Stomach (tissue), 9 donors: ENCODE data around the gene WDR27. TPM values are rescaled to one million over a fixed set of nuclear protein-coding genes. Genes with fewer than 3 reads are reported as not detected.

ENCODE experiments used
- DNase-seq, 2 donors: peaks; one replicate each; pipeline versions ENCODE4 v3.0.0 to v3.0.0-alpha.2; 2013 to 2019
- H3K27ac ChIP-seq, 5 donors: fragments of 200-600 bp in 4 of 5; sonication (generic) in 4 of 5; one replicate each; pipeline ENCODE4 v1.5.1; 2013 to 2019; ENCODE audit warnings: mild to moderate bottlenecking in 1 of 5, moderate library complexity in 1 of 5
- H3K27me3 ChIP-seq, 3 donors: fragments of 200-600 bp; sonication (generic); one replicate each; pipeline ENCODE4 v1.5.1; 2017 to 2019; ENCODE audit warnings: mixed run types in 1 of 3
- H3K36me3 ChIP-seq, 4 donors: fragments of 200-600 bp; sonication (generic); 1 replicate in 3 of 4; 2 replicates in 1 of 4; pipeline ENCODE4 v1.5.1; 2016 to 2019
- H3K4me1 ChIP-seq, 4 donors: fragments of 200-600 bp; sonication (generic); one replicate each; pipeline ENCODE4 v1.5.1; 2016 to 2019
- H3K4me3 ChIP-seq, 4 donors: fragments of 200-600 bp; sonication (generic) in 3 of 4; one replicate each; pipeline ENCODE4 v1.5.1; 2016 to 2019; ENCODE audit warnings: mild to moderate bottlenecking in 1 of 4
- H3K9me3 ChIP-seq, 4 donors: fragments of 200-600 bp; sonication (generic); one replicate each; pipeline ENCODE4 v1.5.1; 2016 to 2019
- EP300 ChIP-seq: sonication (generic); formaldehyde crosslinking; IDR thresholded peaks from one replicate; pipeline ENCODE4 v1.6.1; 2017; ENCODE audit warnings: antibody characterized with exemption
- POLR2A ChIP-seq, 4 donors: fragments of 450-650 bp; IDR thresholded peaks; one replicate each; pipeline ENCODE4 v1.6.1; 2016; ENCODE audit warnings: antibody characterized with exemption in 4 of 4, control low read depth in 2 of 4, mild to moderate bottlenecking in 1 of 4, moderate library complexity in 1 of 4
- POLR2AphosphoS5 ChIP-seq, 3 donors: sonication (generic); formaldehyde crosslinking; IDR thresholded peaks; one replicate each; pipeline ENCODE4 v1.6.1; 2016; ENCODE audit warnings: antibody characterized with exemption in 3 of 3
- WGBS, 5 donors: extraction: QIAGEN DNeasy Blood & Tissue Kit in 3 of 5; methylation state at CpG; one replicate each; pipeline versions ENCODE4 v1.1.5 to v1.1.7; 2013 to 2018; 5-methylcytosine and 5-hydroxymethylcytosine counted together
- intact Hi-C: fragments of 100-400 bp; cut with DNase I; formaldehyde crosslinking; loops from one replicate; pipeline ENCODE4 v1.15.1; 2023; ENCODE audit warnings: low total_unique reads
- polyA plus RNA-seq, 3 donors: library from polyadenylated mRNA; stranded (reverse); fragments of 200-250 nt; gene quantifications; one replicate each; pipeline ENCODE4 v1.2.3, GENCODE V29; 2013
- total RNA-seq, 5 donors: library from RNA; depleted of rRNA; stranded (reverse); fragments of >200 nt; gene quantifications; one replicate each; pipeline versions ENCODE4 v1.1.0 to v1.2.3, GENCODE V29; 2014 to 2016
- TF ChIP-seq, protein P1 (sequence below), 7 experiments: fragments of 450-650 bp in 4 of 7; fragments of 200-600 bp in 3 of 7; sonication (generic) in 3 of 7; IDR thresholded peaks; one replicate each; pipeline ENCODE4 v1.5.1; 2016 to 2019; ENCODE audit warnings: antibody characterized with exemption in 7 of 7, control low read depth in 2 of 7, mild to moderate bottlenecking in 1 of 7
- donor health status: healthy with polysubstance abuse.
- donor health status: Bipolar disorder and iron deficiency.
- donor health status: healthy.

Gene WDR27
- total and polyA plus RNA-seq, 8 donors, result 4.9 to 271 (median 39.9) TPM

DNA sequence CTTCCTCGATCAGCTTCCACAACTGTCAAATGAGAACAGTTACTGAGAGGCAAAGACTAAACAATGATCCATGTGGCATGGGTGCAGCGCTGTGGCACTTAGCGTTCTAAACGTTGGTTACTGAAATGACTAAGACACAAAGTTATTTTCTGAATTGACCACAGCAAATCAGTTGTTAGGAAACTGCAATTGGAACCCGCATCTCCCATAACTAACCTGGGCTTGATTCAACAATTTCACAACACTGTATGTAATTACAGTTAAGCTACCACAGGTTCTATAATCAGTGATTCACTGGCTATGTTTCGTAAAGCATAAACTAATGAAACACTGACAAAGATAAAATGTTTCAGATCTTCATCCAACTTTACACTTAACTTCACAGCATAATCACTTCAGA is 12.5 kb downstream of the WDR27 start:
- Histone ChIP-seq H3K27me3 (no peaks in the 10 kb centered on the region), H3K4me1 (no peaks in the 10 kb centered on the region), H3K9me3 (peaks cover 0 to 31% (median 21%) of the 10 kb centered on the region in 4 donors), H3K27ac (no peak overlapping the region), H3K4me3 (no peak overlapping the region), H3K36me3 (peaks cover 7 to 60% (median 31%) of the 10 kb centered on the region in 4 donors)
- intact Hi-C loops, result no loop called here
- TF ChIP-seq, protein P1, sequence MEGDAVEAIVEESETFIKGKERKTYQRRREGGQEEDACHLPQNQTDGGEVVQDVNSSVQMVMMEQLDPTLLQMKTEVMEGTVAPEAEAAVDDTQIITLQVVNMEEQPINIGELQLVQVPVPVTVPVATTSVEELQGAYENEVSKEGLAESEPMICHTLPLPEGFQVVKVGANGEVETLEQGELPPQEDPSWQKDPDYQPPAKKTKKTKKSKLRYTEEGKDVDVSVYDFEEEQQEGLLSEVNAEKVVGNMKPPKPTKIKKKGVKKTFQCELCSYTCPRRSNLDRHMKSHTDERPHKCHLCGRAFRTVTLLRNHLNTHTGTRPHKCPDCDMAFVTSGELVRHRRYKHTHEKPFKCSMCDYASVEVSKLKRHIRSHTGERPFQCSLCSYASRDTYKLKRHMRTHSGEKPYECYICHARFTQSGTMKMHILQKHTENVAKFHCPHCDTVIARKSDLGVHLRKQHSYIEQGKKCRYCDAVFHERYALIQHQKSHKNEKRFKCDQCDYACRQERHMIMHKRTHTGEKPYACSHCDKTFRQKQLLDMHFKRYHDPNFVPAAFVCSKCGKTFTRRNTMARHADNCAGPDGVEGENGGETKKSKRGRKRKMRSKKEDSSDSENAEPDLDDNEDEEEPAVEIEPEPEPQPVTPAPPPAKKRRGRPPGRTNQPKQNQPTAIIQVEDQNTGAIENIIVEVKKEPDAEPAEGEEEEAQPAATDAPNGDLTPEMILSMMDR (IDR thresholded peaks at IDR 0.05), result no peak
- TF ChIP-seq EP300 (no peak), POLR2AphosphoS5 (IDR thresholded peaks at IDR 0.05) (no peak), POLR2A (IDR thresholded peaks at IDR 0.05) (no peak)
- WGBS, 5 donors, result 87 to 98% (median 88%) methylated on average over 6 of the region's 6 CpGs
- no peak for DNase-seq

DNA sequence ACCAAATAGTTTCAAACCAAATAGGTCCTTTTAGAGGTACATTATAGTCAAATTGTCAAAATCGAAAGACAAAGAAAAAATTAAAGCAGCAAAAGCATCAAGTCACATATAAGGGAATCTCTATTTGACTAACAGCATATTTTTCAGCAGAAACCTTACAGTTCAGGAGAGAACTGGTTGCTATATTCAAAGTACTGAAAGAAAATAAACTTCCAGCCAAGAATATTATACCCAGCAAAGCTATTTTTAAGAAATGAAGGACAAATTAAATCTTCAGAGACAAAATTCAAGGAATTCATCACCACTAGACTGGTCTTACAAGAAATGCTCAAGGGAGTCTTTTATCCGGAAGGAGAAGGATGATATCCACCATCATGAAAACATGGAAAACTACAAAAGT is 16.0 kb downstream of the WDR27 start:
- DNase-seq, result no peak
- Histone ChIP-seq H3K9me3 (peaks cover 0 to 27% (median 14%) of the 10 kb centered on the region in 4 donors), H3K36me3 (peaks cover 10 to 73% (median 46%) of the 10 kb centered on the region in 4 donors), H3K27me3 (no peaks in the 10 kb centered on the region), H3K4me1 (no peaks in the 10 kb centered on the region), H3K27ac (no peak overlapping the region), H3K4me3 (no peak overlapping the region)
- TF ChIP-seq, protein P1 (IDR thresholded peaks at IDR 0.05), result no peak
- TF ChIP-seq POLR2A (IDR thresholded peaks at IDR 0.05) (no peak), EP300 (no peak), POLR2AphosphoS5 (IDR thresholded peaks at IDR 0.05) (no peak)
- WGBS, 5 donors, result 91 to 99% (median 97%) methylated on average over 2 of the region's 2 CpGs
- intact Hi-C loops, result no loop called here

DNA sequence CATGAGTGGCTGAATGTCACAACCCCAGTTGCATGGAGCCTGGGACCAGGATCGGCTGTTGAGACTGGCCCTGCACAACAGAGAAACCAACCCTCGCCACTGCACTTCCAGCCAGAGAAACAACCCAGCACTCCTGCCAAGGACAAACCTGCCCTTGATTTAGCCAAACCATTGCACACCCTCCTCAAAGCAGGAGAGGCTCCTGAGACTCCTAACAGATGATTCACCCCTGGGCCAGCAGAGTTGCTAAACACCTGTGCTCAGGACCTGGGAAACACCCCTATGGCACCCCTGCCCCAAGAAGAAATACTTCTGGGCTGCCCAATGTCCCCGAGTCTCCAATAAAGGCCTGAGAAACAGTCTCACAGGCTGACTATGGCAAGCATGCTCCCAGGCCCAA is 17.8 kb downstream of the WDR27 start:
- intact Hi-C loops, result no loop called here
- DNase-seq, result no peak
- H3K9me3 ChIP-seq, result peaks cover 0 to 27% (median 14%) of the 10 kb centered on the region in 4 donors
- H3K27me3 ChIP-seq, result no peaks in the 10 kb centered on the region
- TF ChIP-seq, protein P1 (IDR thresholded peaks at IDR 0.05), result no peak
- no peak for TF ChIP-seq EP300
- no peak for TF ChIP-seq POLR2AphosphoS5 (IDR thresholded peaks at IDR 0.05)
- TF ChIP-seq POLR2A (IDR thresholded peaks at IDR 0.05), result no peak
- H3K36me3 ChIP-seq, result peaks cover 10 to 71% (median 56%) of the 10 kb centered on the region in 4 donors
- no peaks in the 10 kb centered on the region for H3K4me1 ChIP-seq
- 92 to 100% (median 97%) methylated on average over 1 to 3 of the region's 3 CpGs for WGBS, 5 donors
- no peak overlapping the region for H3K4me3 ChIP-seq
- no peak overlapping the region for H3K27ac ChIP-seq

DNA sequence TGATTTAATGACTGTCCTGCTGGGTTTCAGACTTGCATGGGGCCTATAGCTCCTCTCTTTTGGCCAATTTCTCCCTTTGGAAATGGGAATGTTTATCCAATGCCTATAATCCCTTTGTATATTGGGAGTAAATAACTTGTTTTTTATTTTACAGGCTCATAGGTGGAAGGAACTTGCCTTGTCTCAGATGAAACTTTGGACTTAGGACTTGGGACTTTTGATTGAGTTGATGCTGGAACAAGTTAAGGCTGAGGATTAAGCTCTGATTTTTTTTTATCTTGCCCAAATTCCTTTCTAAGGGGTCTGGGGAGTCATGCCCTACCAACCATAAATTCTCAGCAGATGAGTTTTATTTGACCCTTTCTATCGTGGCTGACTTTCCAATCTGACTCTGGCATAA is 23.5 kb downstream of the WDR27 start:
- WGBS, 5 donors, result 78 to 87% (median 81%) methylated on average over 1 of the region's 1 CpG
- DNase-seq, result no peak
- intact Hi-C loops, result no loop called here

More for the DNA sequence above, 23.5 kb downstream of the WDR27 start:
- H3K27ac ChIP-seq, result no peak overlapping the region
- TF ChIP-seq POLR2AphosphoS5 (IDR thresholded peaks at IDR 0.05) (no peak), EP300 (no peak), POLR2A (IDR thresholded peaks at IDR 0.05) (no peak)
- TF ChIP-seq, protein P1 (IDR thresholded peaks at IDR 0.05), result no peak
- no peaks in the 10 kb centered on the region for H3K4me1 ChIP-seq
- no peaks in the 10 kb centered on the region for H3K27me3 ChIP-seq
- H3K4me3 ChIP-seq, result no peak overlapping the region
- peaks cover 3 to 53% (median 30%) of the 10 kb centered on the region in 4 donors for H3K36me3 ChIP-seq
- peaks cover 0 to 4% (median 0%) of the 10 kb centered on the region in 4 donors for H3K9me3 ChIP-seq
